Liver (tissue), 9 donors: Measurements from ENCODE around the gene PTPN2. TPM values are rescaled to one million over a fixed set of nuclear protein-coding genes. Genes with fewer than 3 reads are reported as not detected.

Source experiments
- DNase-seq: peaks from one replicate; pipeline ENCODE4 v3.0.0-alpha.2; 2017; ENCODE audit warnings: low spot score
- H3K27ac ChIP-seq, 2 donors: one replicate each; pipeline ENCODE4 v1.7.0; 2013; ENCODE audit warnings: inconsistent platforms in 2 of 2, low read length in 2 of 2, control low read depth in 1 of 2, low read depth in 1 of 2, mild to moderate bottlenecking in 1 of 2
- H3K27me3 ChIP-seq, 4 donors: one replicate each; pipeline versions ENCODE4 v1.6.1 to v1.7.0; 2013; ENCODE audit warnings: low read length in 3 of 4, inconsistent platforms in 1 of 4, mild to moderate bottlenecking in 1 of 4, moderate library complexity in 1 of 4; ENCODE audit not compliant: control insufficient read depth in 4 of 4, insufficient read depth in 4 of 4
- H3K36me3 ChIP-seq, 4 donors: one replicate each; pipeline versions ENCODE4 v1.6.1 to v1.7.0; 2013; ENCODE audit warnings: low read length in 3 of 4, mild to moderate bottlenecking in 3 of 4, low read depth in 1 of 4, moderate library complexity in 1 of 4; ENCODE audit not compliant: control insufficient read depth in 4 of 4, insufficient read depth in 3 of 4
- H3K4me1 ChIP-seq, 4 donors: one replicate each; pipeline versions ENCODE4 v1.6.1 to v1.7.0; 2013; ENCODE audit warnings: low read length in 3 of 4, mild to moderate bottlenecking in 3 of 4, moderate library complexity in 1 of 4; ENCODE audit not compliant: control insufficient read depth in 4 of 4, insufficient read depth in 4 of 4
- H3K4me3 ChIP-seq, 3 donors: one replicate each; pipeline versions ENCODE4 v1.6.1 to v1.7.0; 2013; ENCODE audit warnings: low read length in 3 of 3, control low read depth in 1 of 3, low read depth in 1 of 3, mild to moderate bottlenecking in 1 of 3
- H3K9ac ChIP-seq, 2 donors: one replicate each; pipeline ENCODE4 v1.7.0; 2013; ENCODE audit warnings: low read length in 2 of 2, mild to moderate bottlenecking in 2 of 2, moderate library complexity in 2 of 2, control low read depth in 1 of 2, low read depth in 1 of 2
- H3K9me3 ChIP-seq, 4 donors: one replicate each; pipeline versions ENCODE4 v1.6.1 to v1.7.0; 2013; ENCODE audit warnings: low read length in 3 of 4; ENCODE audit not compliant: control insufficient read depth in 4 of 4
- EGR1 ChIP-seq, 2 donors: IDR thresholded peaks; 2 replicates each; pipeline ENCODE4 v1.6.1; 2016 to 2018; ENCODE audit warnings: antibody characterized with exemption in 2 of 2, low read depth in 2 of 2
- FOXA1 ChIP-seq: IDR thresholded peaks from 2 replicates; pipeline ENCODE4 v1.6.1; 2016; ENCODE audit warnings: antibody characterized with exemption
- FOXA2 ChIP-seq: IDR thresholded peaks from 2 replicates; pipeline ENCODE4 v1.6.1; 2016; ENCODE audit warnings: antibody characterized with exemption
- GABPA ChIP-seq, 2 donors: IDR thresholded peaks in 1 of 2; conservative IDR thresholded peaks in 1 of 2; 2 replicates each; pipeline ENCODE4 v1.6.1; 2016; ENCODE audit warnings: antibody characterized with exemption in 2 of 2, mild to moderate bottlenecking in 1 of 2, moderate library complexity in 1 of 2
- HNF4A ChIP-seq, 2 donors: conservative IDR thresholded peaks; 2 replicates each; pipeline ENCODE4 v1.6.1; 2016; ENCODE audit warnings: antibody characterized with exemption in 2 of 2, mild to moderate bottlenecking in 2 of 2
- HNF4G ChIP-seq: IDR thresholded peaks from 2 replicates; pipeline ENCODE4 v1.6.1; 2016; ENCODE audit warnings: antibody characterized with exemption
- JUND ChIP-seq, 2 donors: IDR thresholded peaks; 2 replicates each; pipeline ENCODE4 v1.6.1; 2016; ENCODE audit warnings: antibody characterized with exemption in 2 of 2
- NR2F2 ChIP-seq: IDR thresholded peaks from 2 replicates; pipeline ENCODE4 v1.6.1; 2016; ENCODE audit warnings: antibody characterized with exemption
- RAD21 ChIP-seq, 2 donors: IDR thresholded peaks; 2 replicates each; pipeline ENCODE4 v1.6.1; 2016; ENCODE audit warnings: antibody characterized with exemption in 2 of 2, mild to moderate bottlenecking in 2 of 2
- RXRA ChIP-seq, 2 donors: IDR thresholded peaks; 2 replicates each; pipeline ENCODE4 v1.6.1; 2017 to 2018; ENCODE audit warnings: antibody characterized with exemption in 2 of 2, mild to moderate bottlenecking in 1 of 2
- SP1 ChIP-seq: IDR thresholded peaks from 2 replicates; pipeline ENCODE4 v1.6.1; 2018; ENCODE audit warnings: antibody characterized with exemption, mild to moderate bottlenecking
- TAF1 ChIP-seq: conservative IDR thresholded peaks from 2 replicates; pipeline ENCODE4 v1.6.1; 2016; ENCODE audit warnings: antibody characterized with exemption, mild to moderate bottlenecking
- YY1 ChIP-seq: IDR thresholded peaks from 2 replicates; pipeline ENCODE4 v1.6.1; 2016; ENCODE audit warnings: antibody characterized with exemption, mild to moderate bottlenecking
- WGBS: extraction: QIAGEN DNeasy Blood & Tissue Kit; methylation state at CpG from one replicate; pipeline ENCODE4 v1.1.7; 2013; 5-methylcytosine and 5-hydroxymethylcytosine counted together
- polyA plus RNA-seq, 2 donors: library from polyadenylated mRNA; stranded (reverse) in 1 of 2; unstranded in 1 of 2; fragments of 200-250 nt in 1 of 2; fragments of >200 nt in 1 of 2; fragmentation: Nextera tagmentation in 1 of 2; extraction: Ambion mirVana in 1 of 2; gene quantifications; one replicate each; pipeline versions ENCODE4 v1.2.1 to v1.2.3, GENCODE V29; 2013 to 2015
- total RNA-seq, 2 donors: library from RNA; depleted of rRNA; stranded (reverse); fragments of >200 nt; gene quantifications; one replicate each; pipeline ENCODE4 v1.2.3, GENCODE V29; 2014
- TF ChIP-seq, protein P1 (sequence below): IDR thresholded peaks from 2 replicates; pipeline ENCODE4 v1.6.1; 2016; ENCODE audit warnings: antibody characterized with exemption
- TF ChIP-seq, protein P2 (sequence below): IDR thresholded peaks from 2 replicates; pipeline ENCODE4 v1.6.1; 2016; ENCODE audit warnings: antibody characterized with exemption
- TF ChIP-seq, protein P3 (sequence below): IDR thresholded peaks from 2 replicates; pipeline ENCODE4 v1.6.1; 2016; ENCODE audit warnings: antibody characterized with exemption, mild to moderate bottlenecking
- TF ChIP-seq, protein P4 (sequence below): IDR thresholded peaks from 2 replicates; pipeline ENCODE4 v1.6.1; 2016; ENCODE audit warnings: antibody characterized with exemption
- TF ChIP-seq, protein P5 (sequence below): fragments of 150-350 bp; IDR thresholded peaks from 2 replicates; pipeline ENCODE4 v1.5.1; 2017; ENCODE audit warnings: improper control_type of control experiment, low read depth, low read length; ENCODE audit not compliant: missing input control
- donor health status: healthy.
- donor health status: healthy.
- donor health status: healthy.
- donor health status: healthy.
- donor health status: healthy.

PTPN2 gene
- total and polyA plus RNA-seq, 4 donors = 9.2 to 21.2 (median 14.9) TPM

DNA sequence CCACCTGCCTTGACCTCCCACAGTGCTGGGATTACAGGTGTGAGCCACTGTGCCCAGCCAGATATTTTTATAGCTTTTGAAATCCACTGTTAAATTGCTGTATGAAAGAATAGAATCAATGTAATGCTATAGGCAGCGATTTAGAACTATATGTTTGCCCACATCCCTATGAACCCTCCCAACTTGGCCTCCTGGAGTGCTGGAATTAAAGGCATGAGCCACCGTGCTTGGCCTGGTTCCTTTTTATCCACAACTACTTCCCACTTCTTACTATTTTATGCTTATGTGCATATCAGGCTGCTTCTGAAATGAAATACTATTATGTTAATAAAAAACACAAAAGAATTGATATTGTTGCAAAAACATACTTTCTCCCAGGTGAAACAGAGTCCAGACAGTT, 11.6 kb upstream of the PTPN2 start (continued):
- TF ChIP-seq JUND (IDR thresholded peaks at IDR 0.05) = no peak

DNA sequence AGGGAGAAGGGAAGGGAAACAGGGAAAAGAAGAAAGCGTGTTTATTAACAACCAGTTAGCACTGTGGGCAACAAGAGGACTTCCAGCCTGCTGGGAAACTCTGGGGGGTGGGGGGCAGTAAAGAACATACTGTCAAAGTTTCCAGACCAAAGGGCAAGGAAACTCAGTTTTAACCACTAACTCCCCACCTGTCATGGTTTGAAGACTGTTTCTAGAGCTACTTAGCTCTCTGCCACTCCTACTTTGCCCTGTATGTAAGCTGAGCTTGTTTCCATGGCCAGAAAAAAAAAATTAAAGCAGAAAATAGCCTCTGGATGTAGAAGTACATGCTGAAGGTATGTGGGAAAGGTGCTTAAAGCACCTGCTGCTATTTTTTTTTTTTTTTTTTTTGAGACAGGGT, 11.0 kb upstream of the PTPN2 start:
- H3K9me3 ChIP-seq = no peaks in the 10 kb centered on the region
- H3K4me1 ChIP-seq = no peaks in the 10 kb centered on the region
- peaks cover 0 to 2% (median 0%) of the 10 kb centered on the region in 4 donors for H3K27me3 ChIP-seq
- no peaks in the 10 kb centered on the region for H3K36me3 ChIP-seq
- no peak overlapping the region for H3K4me3 ChIP-seq
- WGBS = 93% methylated on average over 1 of the region's 1 CpG
- TF ChIP-seq YY1 (no peak), FOXA1 (no peak), RAD21 (IDR thresholded peaks at IDR 0.05) (no peak), HNF4G (no peak), HNF4A (conservative IDR thresholded peaks at IDR 0.05) (no peak), GABPA (IDR thresholded peaks at IDR 0.05 in 1 of 2, conservative IDR thresholded peaks at IDR 0.05 in 1 of 2) (no peak), SP1 (no peak), RXRA (IDR thresholded peaks at IDR 0.05) (no peak), JUND (IDR thresholded peaks at IDR 0.05) (no peak), NR2F2 (no peak), EGR1 (IDR thresholded peaks at IDR 0.05; ENCODE audit: low read depth in 2 of 2) (no peak), TAF1 (no peak), FOXA2 (no peak)
- TF ChIP-seq, protein P1, sequence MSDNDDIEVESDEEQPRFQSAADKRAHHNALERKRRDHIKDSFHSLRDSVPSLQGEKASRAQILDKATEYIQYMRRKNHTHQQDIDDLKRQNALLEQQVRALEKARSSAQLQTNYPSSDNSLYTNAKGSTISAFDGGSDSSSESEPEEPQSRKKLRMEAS = no peak
- TF ChIP-seq, protein P2, sequence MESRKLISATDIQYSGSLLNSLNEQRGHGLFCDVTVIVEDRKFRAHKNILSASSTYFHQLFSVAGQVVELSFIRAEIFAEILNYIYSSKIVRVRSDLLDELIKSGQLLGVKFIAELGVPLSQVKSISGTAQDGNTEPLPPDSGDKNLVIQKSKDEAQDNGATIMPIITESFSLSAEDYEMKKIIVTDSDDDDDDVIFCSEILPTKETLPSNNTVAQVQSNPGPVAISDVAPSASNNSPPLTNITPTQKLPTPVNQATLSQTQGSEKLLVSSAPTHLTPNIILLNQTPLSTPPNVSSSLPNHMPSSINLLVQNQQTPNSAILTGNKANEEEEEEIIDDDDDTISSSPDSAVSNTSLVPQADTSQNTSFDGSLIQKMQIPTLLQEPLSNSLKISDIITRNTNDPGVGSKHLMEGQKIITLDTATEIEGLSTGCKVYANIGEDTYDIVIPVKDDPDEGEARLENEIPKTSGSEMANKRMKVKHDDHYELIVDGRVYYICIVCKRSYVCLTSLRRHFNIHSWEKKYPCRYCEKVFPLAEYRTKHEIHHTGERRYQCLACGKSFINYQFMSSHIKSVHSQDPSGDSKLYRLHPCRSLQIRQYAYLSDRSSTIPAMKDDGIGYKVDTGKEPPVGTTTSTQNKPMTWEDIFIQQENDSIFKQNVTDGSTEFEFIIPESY = no peak
- TF ChIP-seq, protein P3, sequence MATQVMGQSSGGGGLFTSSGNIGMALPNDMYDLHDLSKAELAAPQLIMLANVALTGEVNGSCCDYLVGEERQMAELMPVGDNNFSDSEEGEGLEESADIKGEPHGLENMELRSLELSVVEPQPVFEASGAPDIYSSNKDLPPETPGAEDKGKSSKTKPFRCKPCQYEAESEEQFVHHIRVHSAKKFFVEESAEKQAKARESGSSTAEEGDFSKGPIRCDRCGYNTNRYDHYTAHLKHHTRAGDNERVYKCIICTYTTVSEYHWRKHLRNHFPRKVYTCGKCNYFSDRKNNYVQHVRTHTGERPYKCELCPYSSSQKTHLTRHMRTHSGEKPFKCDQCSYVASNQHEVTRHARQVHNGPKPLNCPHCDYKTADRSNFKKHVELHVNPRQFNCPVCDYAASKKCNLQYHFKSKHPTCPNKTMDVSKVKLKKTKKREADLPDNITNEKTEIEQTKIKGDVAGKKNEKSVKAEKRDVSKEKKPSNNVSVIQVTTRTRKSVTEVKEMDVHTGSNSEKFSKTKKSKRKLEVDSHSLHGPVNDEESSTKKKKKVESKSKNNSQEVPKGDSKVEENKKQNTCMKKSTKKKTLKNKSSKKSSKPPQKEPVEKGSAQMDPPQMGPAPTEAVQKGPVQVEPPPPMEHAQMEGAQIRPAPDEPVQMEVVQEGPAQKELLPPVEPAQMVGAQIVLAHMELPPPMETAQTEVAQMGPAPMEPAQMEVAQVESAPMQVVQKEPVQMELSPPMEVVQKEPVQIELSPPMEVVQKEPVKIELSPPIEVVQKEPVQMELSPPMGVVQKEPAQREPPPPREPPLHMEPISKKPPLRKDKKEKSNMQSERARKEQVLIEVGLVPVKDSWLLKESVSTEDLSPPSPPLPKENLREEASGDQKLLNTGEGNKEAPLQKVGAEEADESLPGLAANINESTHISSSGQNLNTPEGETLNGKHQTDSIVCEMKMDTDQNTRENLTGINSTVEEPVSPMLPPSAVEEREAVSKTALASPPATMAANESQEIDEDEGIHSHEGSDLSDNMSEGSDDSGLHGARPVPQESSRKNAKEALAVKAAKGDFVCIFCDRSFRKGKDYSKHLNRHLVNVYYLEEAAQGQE = no peak
- TF ChIP-seq, protein P4, sequence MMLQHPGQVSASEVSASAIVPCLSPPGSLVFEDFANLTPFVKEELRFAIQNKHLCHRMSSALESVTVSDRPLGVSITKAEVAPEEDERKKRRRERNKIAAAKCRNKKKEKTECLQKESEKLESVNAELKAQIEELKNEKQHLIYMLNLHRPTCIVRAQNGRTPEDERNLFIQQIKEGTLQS = no peak
- TF ChIP-seq, protein P5, sequence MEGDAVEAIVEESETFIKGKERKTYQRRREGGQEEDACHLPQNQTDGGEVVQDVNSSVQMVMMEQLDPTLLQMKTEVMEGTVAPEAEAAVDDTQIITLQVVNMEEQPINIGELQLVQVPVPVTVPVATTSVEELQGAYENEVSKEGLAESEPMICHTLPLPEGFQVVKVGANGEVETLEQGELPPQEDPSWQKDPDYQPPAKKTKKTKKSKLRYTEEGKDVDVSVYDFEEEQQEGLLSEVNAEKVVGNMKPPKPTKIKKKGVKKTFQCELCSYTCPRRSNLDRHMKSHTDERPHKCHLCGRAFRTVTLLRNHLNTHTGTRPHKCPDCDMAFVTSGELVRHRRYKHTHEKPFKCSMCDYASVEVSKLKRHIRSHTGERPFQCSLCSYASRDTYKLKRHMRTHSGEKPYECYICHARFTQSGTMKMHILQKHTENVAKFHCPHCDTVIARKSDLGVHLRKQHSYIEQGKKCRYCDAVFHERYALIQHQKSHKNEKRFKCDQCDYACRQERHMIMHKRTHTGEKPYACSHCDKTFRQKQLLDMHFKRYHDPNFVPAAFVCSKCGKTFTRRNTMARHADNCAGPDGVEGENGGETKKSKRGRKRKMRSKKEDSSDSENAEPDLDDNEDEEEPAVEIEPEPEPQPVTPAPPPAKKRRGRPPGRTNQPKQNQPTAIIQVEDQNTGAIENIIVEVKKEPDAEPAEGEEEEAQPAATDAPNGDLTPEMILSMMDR = no peak
- H3K9ac ChIP-seq = no peak overlapping the region
- no peak overlapping the region for H3K27ac ChIP-seq
- DNase-seq = no peak
